SU-DHL-6 (cell line): ENCODE results near the gene RNF150.

Source experiments
- H2AFZ ChIP-seq: fragments of 200-600 bp; sonication (generic); 2 replicates; pipeline ENCODE4 v1.6.1; 2014; ENCODE audit warnings: low read depth, mild to moderate bottlenecking, moderate library complexity, mixed read lengths, antibody characterized with exemption, low read length; ENCODE audit not compliant: severe bottlenecking
- H3F3A ChIP-seq: fragments of 200-600 bp; shearing (Covaris generic); 2 replicates; pipeline ENCODE4 v1.6.0; 2016; ENCODE audit warnings: antibody characterized with exemption, mild to moderate bottlenecking; ENCODE audit not compliant: insufficient read depth
- H3K27ac ChIP-seq: fragments of 200-600 bp; sonication (generic); 2 replicates; pipeline ENCODE4 v1.5.1; 2016; ENCODE audit warnings: low read depth, mild to moderate bottlenecking, low read length, moderate library complexity, mixed read lengths
- H3K27me3 ChIP-seq: fragments of 200-600 bp; sonication (generic), shearing (Covaris generic); 2 replicates; pipeline ENCODE4 v1.6.0; 2014; ENCODE audit warnings: mild to moderate bottlenecking, low read length
- H3K36me3 ChIP-seq: fragments of 200-600 bp; sonication (generic); 2 replicates; pipeline ENCODE4 v1.6.1; 2014; ENCODE audit warnings: mild to moderate bottlenecking, low read length, mixed read lengths
- H3K4me2 ChIP-seq: fragments of 300-600, 200-600 bp; shearing (Covaris generic), sonication (generic); 2 replicates; pipeline ENCODE4 v1.6.0; 2014; ENCODE audit warnings: low read length, low read depth, mild to moderate bottlenecking; ENCODE audit not compliant: poor library complexity, severe bottlenecking
- H3K4me3 ChIP-seq: fragments of 200-600 bp; sonication (generic); 2 replicates; pipeline ENCODE4 v1.5.1; 2014; ENCODE audit warnings: antibody characterized with exemption, low read length, mild to moderate bottlenecking, mixed read lengths; ENCODE audit not compliant: insufficient read depth, poor library complexity, severe bottlenecking
- H3K79me2 ChIP-seq: fragments of 200-600 bp; sonication (generic); 2 replicates; pipeline ENCODE4 v1.6.1; 2014; ENCODE audit warnings: mild to moderate bottlenecking, low read length, moderate library complexity; ENCODE audit not compliant: insufficient read depth
- H3K9ac ChIP-seq: fragments of 200-600 bp; sonication (generic); 2 replicates; pipeline ENCODE4 v1.7.0; 2014; ENCODE audit warnings: mild to moderate bottlenecking, low read length
- H3K9me2 ChIP-seq: fragments of 200-600 bp; sonication (generic); replicated peaks from 2 replicates; pipeline ENCODE4 v1.6.1; 2014; ENCODE audit warnings: low read length; ENCODE audit not compliant: insufficient read depth
- H3K9me3 ChIP-seq: fragments of 200-600 bp; sonication (generic); 2 replicates; pipeline ENCODE4 v1.6.1; 2014; ENCODE audit warnings: low read length, mixed read lengths; ENCODE audit not compliant: insufficient read depth
- H4K20me1 ChIP-seq: fragments of 200-600 bp; sonication (generic); 2 replicates; pipeline ENCODE4 v1.6.1; 2014; ENCODE audit warnings: low read depth, mild to moderate bottlenecking, antibody characterized with exemption, low read length, moderate library complexity, mixed read lengths
- EZH2phosphoT487 ChIP-seq: fragments of 200-600 bp; sonication (generic), shearing (Covaris generic); conservative IDR thresholded peaks from 2 replicates; pipeline ENCODE4 v1.6.1; 2018; ENCODE audit warnings: mild to moderate bottlenecking, antibody characterized with exemption, low read length, moderate library complexity, mixed read lengths
- TF ChIP-seq, protein P1 (sequence below): fragments of 200-600 bp; sonication (generic); IDR thresholded peaks from one replicate; pipeline ENCODE4 v1.5.1; 2017; ENCODE audit warnings: antibody characterized with exemption, mild to moderate bottlenecking, low read length, moderate library complexity; ENCODE audit not compliant: insufficient read depth, poor library complexity, severe bottlenecking

The RNF150 gene

GRCh38 chr4:141130947-141131605, 2.2 kb downstream of the RNF150 start:
- TF ChIP-seq, protein P1, sequence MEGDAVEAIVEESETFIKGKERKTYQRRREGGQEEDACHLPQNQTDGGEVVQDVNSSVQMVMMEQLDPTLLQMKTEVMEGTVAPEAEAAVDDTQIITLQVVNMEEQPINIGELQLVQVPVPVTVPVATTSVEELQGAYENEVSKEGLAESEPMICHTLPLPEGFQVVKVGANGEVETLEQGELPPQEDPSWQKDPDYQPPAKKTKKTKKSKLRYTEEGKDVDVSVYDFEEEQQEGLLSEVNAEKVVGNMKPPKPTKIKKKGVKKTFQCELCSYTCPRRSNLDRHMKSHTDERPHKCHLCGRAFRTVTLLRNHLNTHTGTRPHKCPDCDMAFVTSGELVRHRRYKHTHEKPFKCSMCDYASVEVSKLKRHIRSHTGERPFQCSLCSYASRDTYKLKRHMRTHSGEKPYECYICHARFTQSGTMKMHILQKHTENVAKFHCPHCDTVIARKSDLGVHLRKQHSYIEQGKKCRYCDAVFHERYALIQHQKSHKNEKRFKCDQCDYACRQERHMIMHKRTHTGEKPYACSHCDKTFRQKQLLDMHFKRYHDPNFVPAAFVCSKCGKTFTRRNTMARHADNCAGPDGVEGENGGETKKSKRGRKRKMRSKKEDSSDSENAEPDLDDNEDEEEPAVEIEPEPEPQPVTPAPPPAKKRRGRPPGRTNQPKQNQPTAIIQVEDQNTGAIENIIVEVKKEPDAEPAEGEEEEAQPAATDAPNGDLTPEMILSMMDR = no peak
- no peak for TF ChIP-seq EZH2phosphoT487
- H3K36me3 ChIP-seq = no peaks in the 10 kb centered on the region
- no peaks in the 10 kb centered on the region for H3K79me2 ChIP-seq
- H3F3A ChIP-seq = no peaks in the 10 kb centered on the region
- H3K27ac ChIP-seq = no peak overlapping the region
- no peaks in the 10 kb centered on the region for H4K20me1 ChIP-seq
- no peak overlapping the region for H2AFZ ChIP-seq
- no peak overlapping the region for H3K4me3 ChIP-seq
- H3K9me2 ChIP-seq = no peaks in the 10 kb centered on the region
- no peak overlapping the region for H3K4me2 ChIP-seq
- no peak overlapping the region for H3K9ac ChIP-seq
- H3K27me3 ChIP-seq = no peaks in the 10 kb centered on the region
- H3K9me3 ChIP-seq = no peaks in the 10 kb centered on the region

- H2AFZ ChIP-seq = no peak overlapping the region
- no peaks in the 10 kb centered on the region for H3K27me3 ChIP-seq
- no peaks in the 10 kb centered on the region for H3K9me2 ChIP-seq
- no peak overlapping the region for H3K9ac ChIP-seq
- no peaks in the 10 kb centered on the region for H3K36me3 ChIP-seq
- H4K20me1 ChIP-seq = no peaks in the 10 kb centered on the region
- no peak overlapping the region for H3K27ac ChIP-seq
- no peak overlapping the region for H3K4me2 ChIP-seq
- no peak for TF ChIP-seq EZH2phosphoT487
- TF ChIP-seq, protein P1 = no peak
- H3K79me2 ChIP-seq = no peaks in the 10 kb centered on the region
- no peaks in the 10 kb centered on the region for H3F3A ChIP-seq
- H3K9me3 ChIP-seq = no peaks in the 10 kb centered on the region
- no peak overlapping the region for H3K4me3 ChIP-seq
These were observed 5.4 kb downstream of the RNF150 start for GRCh38 chr4:141127884-141128283.

DNA sequence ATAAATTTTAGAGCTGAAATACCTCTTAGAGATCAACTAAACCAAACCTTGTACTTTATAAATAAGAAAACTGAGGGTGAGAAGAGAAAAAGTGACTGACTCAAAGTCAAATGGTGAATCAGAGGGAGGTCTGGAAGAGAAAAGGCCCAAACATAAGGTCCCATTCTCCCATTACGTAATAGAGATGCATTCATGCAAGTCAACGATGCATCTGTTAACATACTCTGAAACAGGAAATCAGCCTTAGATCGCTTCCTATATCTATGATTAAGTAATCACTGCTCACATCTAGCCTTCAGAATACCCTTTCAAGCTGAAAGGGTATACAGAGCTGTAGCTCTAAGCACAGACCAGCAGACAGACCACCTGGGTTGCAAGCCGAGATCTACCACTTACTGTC, 6.5 kb downstream of the RNF150 start:
- H3K27ac ChIP-seq = no peak overlapping the region
- H3K79me2 ChIP-seq = no peaks in the 10 kb centered on the region
- no peak overlapping the region for H3K9ac ChIP-seq
- H3K4me3 ChIP-seq = no peak overlapping the region
- H3K9me3 ChIP-seq = no peaks in the 10 kb centered on the region
- no peaks in the 10 kb centered on the region for H3K9me2 ChIP-seq
- no peaks in the 10 kb centered on the region for H3K27me3 ChIP-seq
- H3K4me2 ChIP-seq = no peak overlapping the region
- TF ChIP-seq, protein P1 = no peak
- no peak for TF ChIP-seq EZH2phosphoT487
- H3F3A ChIP-seq = no peaks in the 10 kb centered on the region
- H4K20me1 ChIP-seq = no peaks in the 10 kb centered on the region
- H3K36me3 ChIP-seq = no peaks in the 10 kb centered on the region
- H2AFZ ChIP-seq = no peak overlapping the region
